Central memory CD8-positive, alpha-beta T cell (primary cell): ENCODE data around the gene RING1.

ENCODE experiments used
- ATAC-seq: fragments of 150-1000 bp; cut with Tn5 transposase; replicated peaks from 2 replicates; pipeline ENCODE4 v1.10.0; 2022; ENCODE audit warnings: mild to moderate bottlenecking, moderate FRiP score, moderate number of reproducible peaks; ENCODE audit not compliant: poor library complexity, severe bottlenecking; ENCODE audit errors: extremely low read depth
- DNase-seq, 2 donors: peaks; one replicate each; pipeline ENCODE4 v3.0.0; 2021; ENCODE audit warnings: low spot score in 2 of 2
- H3K27ac Mint-ChIP-seq: one replicate; pipeline ENCODE4 v1.8.0; 2022; ENCODE audit warnings: low read depth, mild to moderate bottlenecking, moderate library complexity, mixed read lengths
- H3K27me3 Mint-ChIP-seq: one replicate; pipeline ENCODE4 v1.8.0; 2022; ENCODE audit warnings: mixed read lengths
- H3K36me3 Mint-ChIP-seq: one replicate; pipeline ENCODE4 v1.8.0; 2022; ENCODE audit warnings: mild to moderate bottlenecking, moderate library complexity, mixed read lengths; ENCODE audit not compliant: insufficient read depth
- H3K4me1 Mint-ChIP-seq: one replicate; pipeline ENCODE4 v1.8.0; 2022; ENCODE audit warnings: mixed read lengths
- H3K4me3 Mint-ChIP-seq: one replicate; pipeline ENCODE4 v1.8.0; 2022; ENCODE audit warnings: mild to moderate bottlenecking, moderate library complexity, mixed read lengths
- H3K9me3 Mint-ChIP-seq: one replicate; pipeline ENCODE4 v1.8.0; 2022; ENCODE audit warnings: mixed read lengths

Gene RING1

DNA sequence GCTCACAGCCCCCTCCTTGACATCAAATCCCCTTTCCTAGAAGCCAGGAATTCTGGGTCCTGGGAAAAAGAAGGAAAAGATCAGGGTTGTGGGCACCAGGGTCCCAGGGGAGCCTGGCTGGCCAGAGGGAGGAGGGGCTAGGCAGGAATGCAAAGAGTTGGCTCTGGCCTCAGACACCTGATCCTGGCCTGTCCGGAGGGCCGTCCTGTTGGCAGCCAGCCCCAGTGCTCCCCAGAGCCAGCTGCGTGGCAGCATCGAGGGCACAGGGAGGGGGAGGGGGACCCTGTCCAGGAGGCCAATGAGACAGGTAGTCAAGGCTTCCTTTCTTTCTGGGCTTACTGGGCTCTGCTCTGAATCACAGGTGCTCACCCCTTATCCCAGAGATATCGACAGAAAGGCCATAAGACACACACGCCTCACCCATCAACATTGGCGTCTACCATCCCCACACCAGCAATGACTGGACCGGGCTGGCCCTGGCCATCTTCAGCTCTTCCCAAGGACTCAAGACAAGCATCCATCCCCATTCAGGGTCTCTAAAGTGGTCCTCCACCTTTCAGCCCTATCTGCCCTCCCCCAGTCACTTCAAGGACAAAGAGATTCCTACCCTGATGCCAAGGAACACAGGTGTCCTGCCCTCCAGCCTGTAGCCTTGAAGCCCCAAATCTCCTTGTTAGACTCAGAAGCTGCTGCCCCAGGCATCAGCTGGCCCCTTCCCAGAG lies 16.8 kb upstream of the RING1 start:
- Mint-ChIP-seq H3K27ac (no peak overlapping the region), H3K27me3 (peaks cover 55% of the 10 kb centered on the region), H3K36me3 (peaks cover 20% of the 10 kb centered on the region), H3K9me3 (no peaks in the 10 kb centered on the region), H3K4me1 (peaks cover 6% of the 10 kb centered on the region), H3K4me3 (no peak overlapping the region)
- DNase-seq = no peak
- no peak for ATAC-seq

DNA sequence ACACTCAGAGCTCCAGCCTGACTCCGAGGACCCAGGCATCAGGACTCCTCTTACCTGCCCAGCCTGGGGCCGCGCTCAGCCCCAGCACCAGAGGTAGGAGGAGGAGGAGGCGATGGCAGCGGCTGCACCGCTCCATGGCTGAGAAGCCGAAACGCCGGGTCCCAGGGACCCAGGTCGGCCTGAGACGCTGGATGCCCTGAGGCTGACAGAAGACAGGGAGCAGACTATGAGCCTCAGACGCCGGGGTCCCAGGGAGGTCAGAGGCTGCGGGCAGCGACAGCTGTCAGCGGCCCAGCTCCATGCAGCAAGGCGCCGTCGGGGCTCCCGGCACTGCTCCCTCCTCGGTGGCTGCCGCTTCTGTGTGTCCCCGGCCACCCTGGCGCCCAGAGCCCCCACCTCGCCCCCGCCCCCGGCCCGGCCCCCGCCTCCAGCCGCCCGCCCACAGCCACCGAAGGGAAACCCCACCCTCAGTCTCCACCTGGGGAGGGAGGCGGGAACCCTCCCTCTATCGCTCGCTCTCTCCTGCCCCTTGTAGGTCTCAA lies 16.1 kb upstream of the RING1 start, which contains the start of gene COL11A2:
TSS of gene COL11A2 (minus strand) at position 363 of the 542 bp plus-strand sequence. CDS start at position 136, 227 bp downstream.
- ATAC-seq = no peak

DNA sequence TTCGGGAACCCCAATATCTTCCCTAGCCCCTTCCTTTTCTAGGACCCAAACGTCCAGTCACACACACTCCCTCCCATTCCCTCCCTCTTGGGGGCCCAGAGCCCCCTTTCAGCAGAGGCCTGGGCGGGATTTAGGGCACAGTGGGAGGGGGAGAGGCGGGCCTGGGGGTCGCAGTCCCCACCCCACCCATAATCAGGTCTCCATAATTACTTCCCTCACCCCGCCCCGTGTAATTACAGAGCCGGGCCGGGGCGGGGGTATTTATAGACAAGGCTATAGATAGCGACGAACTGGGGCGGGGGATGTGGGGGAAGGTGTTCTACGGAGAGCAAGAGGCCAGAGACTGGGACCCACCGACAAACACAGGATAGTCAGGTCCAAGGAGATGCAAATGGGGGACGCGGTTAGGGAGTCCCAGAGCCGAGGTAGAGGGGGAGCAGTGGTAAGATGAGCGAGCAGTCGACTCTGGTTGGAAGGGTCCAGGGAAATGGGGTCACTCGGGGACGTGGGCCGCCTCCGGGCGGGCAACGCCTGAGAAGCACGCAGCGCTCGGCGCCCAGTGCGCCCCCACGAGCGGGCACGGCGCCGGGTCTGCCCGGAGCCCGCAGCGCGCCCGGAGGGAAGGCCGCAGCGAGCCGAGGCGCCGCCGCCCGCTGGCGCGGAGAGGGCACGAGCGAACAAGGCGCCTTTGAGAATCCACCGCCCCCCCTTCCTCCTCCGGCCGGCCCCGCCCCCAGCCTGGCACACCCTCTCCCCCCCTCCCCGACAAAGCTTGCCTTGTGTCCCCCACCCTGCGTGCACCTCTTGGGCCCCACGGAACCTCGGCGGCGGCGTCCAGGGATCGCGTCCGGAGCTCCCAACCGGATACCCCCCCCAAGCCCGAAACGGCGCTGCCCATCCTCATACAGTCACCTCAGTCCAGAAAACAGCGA lies 15.4 kb upstream of the RING1 start:
- Mint-ChIP-seq H3K4me1 (peaks cover 15% of the 10 kb centered on the region), H3K9me3 (no peaks in the 10 kb centered on the region), H3K4me3 (peak overlapping the region; percentile 64), H3K27me3 (peaks cover 41% of the 10 kb centered on the region), H3K27ac (no peak overlapping the region), H3K36me3 (peaks cover 28% of the 10 kb centered on the region)
- ATAC-seq = no peak
- no peak for DNase-seq

More for the DNA sequence above, 16.1 kb upstream of the RING1 start, which contains the start of gene COL11A2:
- Mint-ChIP-seq H3K27me3 (peaks cover 48% of the 10 kb centered on the region), H3K36me3 (peaks cover 23% of the 10 kb centered on the region), H3K27ac (no peak within 1 kb of the TSS), H3K4me3 (peak within 1 kb of the TSS; percentile 64), H3K9me3 (no peaks in the 10 kb centered on the region), H3K4me1 (peaks cover 7% of the 10 kb centered on the region)
- no peak for DNase-seq

GRCh38 chr6:33193619-33194018 lies 14.7 kb upstream of the RING1 start:
- Mint-ChIP-seq H3K27ac (no peak overlapping the region), H3K36me3 (peaks cover 28% of the 10 kb centered on the region), H3K27me3 (peaks cover 34% of the 10 kb centered on the region), H3K4me3 (no peak overlapping the region), H3K4me1 (peaks cover 22% of the 10 kb centered on the region), H3K9me3 (no peaks in the 10 kb centered on the region)
- DNase-seq = no peak
- no peak for ATAC-seq

GRCh38 chr6:33194431-33194979 lies 13.8 kb upstream of the RING1 start:
- no peak for ATAC-seq
- Mint-ChIP-seq H3K4me1 (peaks cover 30% of the 10 kb centered on the region), H3K9me3 (no peaks in the 10 kb centered on the region), H3K36me3 (peaks cover 28% of the 10 kb centered on the region), H3K4me3 (no peak overlapping the region), H3K27me3 (peaks cover 27% of the 10 kb centered on the region), H3K27ac (no peak overlapping the region)
- DNase-seq = no peak

DNA sequence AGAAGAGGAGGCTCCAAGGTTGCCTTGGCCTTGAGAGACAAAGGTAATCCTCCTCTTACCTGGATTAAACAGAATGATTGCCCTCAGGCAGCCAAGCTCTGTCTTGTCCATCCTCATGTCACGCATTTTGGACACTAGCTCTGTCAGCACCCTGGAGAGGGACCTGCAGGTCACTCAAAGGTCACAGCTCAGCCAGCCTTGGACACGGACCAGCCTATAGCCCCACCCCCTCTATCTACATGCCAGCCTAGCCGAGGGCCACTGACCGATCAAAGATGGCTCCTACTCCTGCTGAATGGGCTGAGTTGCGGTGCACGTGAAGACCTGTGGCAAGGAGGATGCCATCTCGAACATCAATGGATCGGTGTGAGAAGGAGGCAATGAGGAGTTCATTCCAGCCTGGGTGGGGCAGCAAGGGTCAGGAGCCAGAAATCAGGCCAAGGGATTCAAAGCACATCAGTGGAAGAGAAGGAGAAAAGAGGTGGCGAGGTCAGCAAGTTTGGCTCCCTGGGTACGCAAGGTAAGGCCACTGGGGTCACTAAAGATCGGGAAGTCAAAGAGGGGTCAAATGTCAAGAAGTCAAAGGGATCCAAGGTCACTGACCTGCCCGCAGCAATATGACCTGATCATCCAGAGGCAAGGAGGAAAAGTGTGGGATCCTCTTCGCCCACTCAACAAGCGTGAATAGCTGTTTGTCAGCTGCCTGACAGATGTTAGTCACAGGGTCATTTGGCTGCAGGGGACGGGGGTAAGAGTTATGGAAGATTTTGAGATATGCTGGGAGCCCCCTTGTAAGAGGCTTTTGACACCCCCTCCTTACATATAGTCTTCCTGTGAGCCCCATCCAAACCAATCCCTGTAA lies 12.8 kb upstream of the RING1 start:
- peaks cover 34% of the 10 kb centered on the region for H3K4me1 Mint-ChIP-seq
- peaks cover 35% of the 10 kb centered on the region for H3K36me3 Mint-ChIP-seq
- H3K27ac Mint-ChIP-seq = no peak overlapping the region
- ATAC-seq = no peak
- H3K9me3 Mint-ChIP-seq = no peaks in the 10 kb centered on the region
- H3K27me3 Mint-ChIP-seq = peaks cover 16% of the 10 kb centered on the region
- H3K4me3 Mint-ChIP-seq = no peak overlapping the region
- no peak for DNase-seq

DNA sequence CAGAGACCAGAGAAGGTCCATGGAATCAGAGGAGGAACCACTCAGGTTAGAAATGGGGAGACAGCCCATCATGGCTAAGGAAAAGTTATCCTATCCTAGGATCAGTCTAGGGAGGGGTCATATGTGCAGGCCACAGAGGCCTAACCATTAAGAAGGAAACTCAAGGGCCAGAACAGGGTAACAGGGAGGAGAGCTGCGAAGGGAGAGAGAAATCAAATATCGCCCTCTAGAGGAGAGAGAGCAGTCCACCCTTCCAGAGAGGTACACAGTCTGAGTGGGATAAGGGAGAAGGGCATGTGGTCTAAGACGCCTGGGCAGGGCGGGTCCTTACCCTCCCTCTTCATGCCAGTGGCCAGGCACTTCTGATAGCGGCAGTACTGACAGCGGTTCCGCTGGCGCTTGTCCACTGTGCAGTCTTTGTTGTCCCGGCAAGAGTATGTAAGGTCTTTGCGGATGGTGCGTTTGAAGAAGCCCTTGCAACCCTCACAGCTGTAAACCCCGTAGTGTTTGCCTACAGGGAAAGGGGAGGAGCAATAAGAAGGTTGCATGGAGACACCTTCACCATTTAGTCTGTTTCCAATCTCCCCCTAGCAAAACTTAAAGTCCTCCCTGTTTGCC lies 10.8 kb upstream of the RING1 start:
- ATAC-seq (no peak), DNase-seq (no peak)
- Mint-ChIP-seq H3K4me1 (peaks cover 52% of the 10 kb centered on the region), H3K9me3 (no peaks in the 10 kb centered on the region), H3K36me3 (peaks cover 37% of the 10 kb centered on the region), H3K27me3 (no peaks in the 10 kb centered on the region), H3K4me3 (peak overlapping the region; percentile 4), H3K27ac (peak overlapping the region; percentile 41)

GRCh38 chr6:33198159-33198852 lies 10.0 kb upstream of the RING1 start:
- Mint-ChIP-seq H3K9me3 (no peaks in the 10 kb centered on the region), H3K27ac (peak overlapping the region; percentile 99), H3K4me1 (peaks cover 52% of the 10 kb centered on the region), H3K4me3 (peak overlapping the region; percentile 99), H3K36me3 (peaks cover 43% of the 10 kb centered on the region), H3K27me3 (no peaks in the 10 kb centered on the region)
- DNase-seq (no peak), ATAC-seq (no peak)

DNA sequence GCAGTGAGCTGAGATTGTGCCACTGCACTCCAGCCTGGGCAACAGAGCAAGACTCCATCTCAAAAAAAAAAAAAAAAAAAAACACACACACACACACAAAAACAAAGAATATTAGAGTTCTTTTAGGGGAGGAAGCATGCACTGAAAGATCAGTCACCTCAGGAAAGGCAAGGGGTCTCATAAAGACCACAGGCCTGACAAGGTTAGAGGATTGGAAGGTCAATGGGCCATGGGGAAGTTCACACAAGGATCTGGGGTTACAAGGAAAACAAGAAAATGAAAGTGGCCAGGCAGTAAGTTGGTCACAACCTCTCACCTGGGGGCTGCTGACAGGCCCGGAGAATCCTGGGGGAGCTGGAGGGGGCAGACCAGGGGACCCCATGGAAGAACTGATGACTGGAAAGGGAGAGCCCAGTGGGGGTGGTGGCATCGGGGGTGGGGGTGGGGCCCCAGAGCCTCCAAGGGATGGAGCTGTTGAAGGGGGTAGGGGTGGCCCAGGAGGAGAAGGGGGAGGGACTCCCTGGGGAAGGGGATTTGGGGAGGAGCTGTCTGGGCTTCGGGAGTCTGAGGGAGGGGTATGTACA lies 9.4 kb upstream of the RING1 start:
- peaks cover 42% of the 10 kb centered on the region for H3K36me3 Mint-ChIP-seq
- H3K4me3 Mint-ChIP-seq = peak overlapping the region; percentile 99
- DNase-seq = no peak
- no peaks in the 10 kb centered on the region for H3K27me3 Mint-ChIP-seq
- ATAC-seq = no peak
- H3K9me3 Mint-ChIP-seq = no peaks in the 10 kb centered on the region
- H3K27ac Mint-ChIP-seq = peak overlapping the region; percentile 99
- H3K4me1 Mint-ChIP-seq = peaks cover 59% of the 10 kb centered on the region

DNA sequence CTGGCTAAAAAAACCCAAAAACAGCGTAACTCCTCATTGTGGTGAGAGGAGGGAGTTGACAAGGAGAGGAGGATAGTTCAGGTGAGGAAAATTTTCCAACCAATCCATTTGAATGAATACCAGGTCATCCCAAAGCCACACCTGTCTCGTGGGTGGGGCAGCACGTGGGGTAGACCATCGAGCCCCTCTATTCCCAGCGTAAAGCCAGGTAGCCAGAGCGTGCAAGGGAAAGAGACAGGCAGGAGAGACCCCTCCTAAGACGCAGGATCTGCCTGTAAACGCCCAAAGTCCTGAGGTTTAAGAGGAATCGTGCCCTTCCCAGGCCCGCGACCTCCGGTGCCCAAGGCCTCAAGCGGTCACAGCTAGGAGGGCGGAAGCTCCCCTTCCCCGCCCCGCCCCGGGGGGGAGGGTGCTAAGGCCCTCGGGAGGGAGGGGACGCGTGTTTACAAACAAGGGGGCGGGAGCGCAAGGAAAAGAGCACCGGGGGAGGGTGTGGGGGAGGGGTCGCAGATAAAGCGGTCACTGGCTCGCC lies 8.5 kb upstream of the RING1 start:
- no peaks in the 10 kb centered on the region for H3K27me3 Mint-ChIP-seq
- H3K9me3 Mint-ChIP-seq = no peaks in the 10 kb centered on the region
- peak overlapping the region; percentile 99 for H3K27ac Mint-ChIP-seq
- peak; percentile 15 for ATAC-seq
- DNase-seq = no peak
- H3K4me3 Mint-ChIP-seq = peak overlapping the region; percentile 99
- peaks cover 64% of the 10 kb centered on the region for H3K4me1 Mint-ChIP-seq
- peaks cover 44% of the 10 kb centered on the region for H3K36me3 Mint-ChIP-seq
